GM18507 (cell line): Measurements from ENCODE around the gene PCAT7.

Source experiments
- DNase-seq: peaks from one replicate; pipeline ENCODE4 v3.0.0; 2011; ENCODE audit warnings: low read depth; ENCODE audit not compliant: insufficient read length; ENCODE audit errors: extremely low spot score
- FAIRE-seq: peaks from 2 replicates; lab custom pipeline; 2011; peaks lifted over from hg19 to GRCh38; lab: Jason Lieb, UNC

The PCAT7 gene

DNA sequence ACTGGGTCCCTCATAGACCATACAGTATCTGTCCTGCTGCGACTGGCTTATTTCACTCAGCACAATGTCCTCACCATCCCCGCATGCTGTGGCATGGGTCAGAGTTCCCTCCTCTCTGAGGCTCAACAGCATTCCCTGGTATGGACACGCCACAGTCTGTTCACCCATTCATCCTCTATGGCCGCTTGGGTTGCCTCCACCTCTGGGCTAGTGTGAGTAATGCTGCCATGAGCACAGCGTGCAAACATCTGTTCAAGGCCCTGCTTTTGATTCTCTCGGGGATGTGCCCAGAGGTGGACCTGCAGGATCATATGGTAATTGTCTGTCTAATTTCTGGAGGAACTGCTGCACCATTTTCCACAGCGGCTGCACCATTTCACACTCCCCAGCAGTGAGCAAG, 44.2 kb downstream of the PCAT7 start:
- no peak for FAIRE-seq

GRCh38 chr9:94600258-94600657, 45.4 kb downstream of the PCAT7 start:
- no peak for FAIRE-seq

More for the DNA sequence above, 44.2 kb downstream of the PCAT7 start:
- DNase-seq: no peak

GRCh38 chr9:94600715-94601114, 45.8 kb downstream of the PCAT7 start:
- no peak for DNase-seq
- no peak for FAIRE-seq

More at GRCh38 chr9:94600258-94600657, 45.4 kb downstream of the PCAT7 start:
- no peak for DNase-seq

DNA sequence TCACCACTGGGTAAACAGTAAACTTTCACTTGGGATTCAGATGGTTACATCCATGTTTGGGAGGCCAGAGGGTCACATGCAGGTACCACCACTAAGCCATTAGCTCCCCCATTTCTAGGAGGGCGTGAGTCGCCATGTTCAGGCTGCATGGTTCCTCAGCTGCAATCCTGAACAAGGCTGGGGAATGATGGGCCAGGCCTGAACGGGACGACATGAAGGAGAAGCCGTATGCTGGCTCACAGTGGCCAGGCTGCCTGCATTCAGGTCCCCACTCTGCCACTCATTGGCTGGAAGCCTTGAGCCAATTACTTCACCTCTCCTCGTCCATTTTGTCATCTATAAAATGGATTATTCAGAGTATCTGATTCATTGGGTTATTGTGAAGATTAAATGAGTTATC, 47.8 kb downstream of the PCAT7 start:
- FAIRE-seq: no peak
- DNase-seq: no peak

- DNase-seq (peak; percentile 60), FAIRE-seq (peak; percentile 75)
Measured at GRCh38 chr9:94603259-94604160, 48.6 kb downstream of the PCAT7 start.

- FAIRE-seq (no peak), DNase-seq (no peak)
Measured at GRCh38 chr9:94606646-94607422, 52.0 kb downstream of the PCAT7 start.

DNA sequence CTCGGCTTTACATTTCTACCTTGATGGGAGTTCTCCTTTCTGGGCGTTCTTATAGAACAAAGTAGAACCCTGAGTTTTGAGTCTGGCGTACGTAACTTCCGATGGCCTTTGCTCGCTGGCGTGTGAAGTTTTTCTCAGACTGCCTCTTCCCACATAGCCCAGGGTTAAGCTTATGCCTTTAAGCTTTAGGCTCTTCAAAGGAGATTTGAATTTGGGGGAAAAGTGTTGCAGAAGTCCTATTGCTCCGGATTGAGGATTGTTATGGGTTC, 52.5 kb downstream of the PCAT7 start:
- DNase-seq (no peak), FAIRE-seq (no peak)

GRCh38 chr9:94610181-94610606, 55.3 kb downstream of the PCAT7 start:
- DNase-seq (no peak), FAIRE-seq (no peak)

GRCh38 chr9:94611638-94612068, 56.8 kb downstream of the PCAT7 start:
- FAIRE-seq (no peak), DNase-seq (no peak)

DNA sequence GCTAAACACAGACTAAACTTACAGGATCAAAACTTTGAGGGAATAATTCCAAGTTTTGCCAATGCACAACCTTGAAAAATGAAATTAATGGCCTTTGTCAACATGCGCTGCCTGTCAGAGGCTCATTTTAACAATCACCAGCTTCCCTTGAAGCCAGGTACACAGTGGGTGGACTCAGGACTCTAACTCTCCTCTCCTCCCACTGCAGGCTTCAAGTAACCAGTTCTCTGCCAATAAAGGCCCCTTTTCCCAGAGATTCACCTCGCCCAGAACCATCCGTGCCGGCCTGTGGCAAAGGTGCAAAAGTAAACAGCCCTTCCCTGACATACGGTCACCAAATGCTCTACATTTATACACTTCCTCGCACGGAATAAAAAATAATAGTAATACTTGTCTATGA, 57.2 kb downstream of the PCAT7 start:
- FAIRE-seq: no peak

DNA sequence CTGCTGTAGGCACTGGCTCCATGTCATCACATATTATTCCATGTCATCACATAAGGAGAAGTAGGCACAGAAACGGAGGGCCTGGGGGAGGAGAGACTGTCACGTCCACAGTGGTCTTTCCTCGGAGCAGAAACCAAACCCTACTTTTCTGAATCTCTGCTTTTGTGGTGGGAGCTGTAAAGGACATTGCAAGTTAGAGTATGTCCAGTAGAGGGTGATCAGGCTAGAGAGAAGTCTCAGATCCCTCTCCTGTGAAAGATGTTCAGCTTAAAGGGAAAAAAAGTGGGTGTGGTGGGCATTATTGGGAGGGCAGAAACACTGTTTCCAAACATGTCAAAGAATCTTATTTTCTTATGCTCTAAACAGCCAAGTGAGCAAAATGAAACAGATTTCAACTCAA, 58.1 kb downstream of the PCAT7 start:
- DNase-seq (no peak), FAIRE-seq (no peak)

More for the DNA sequence above, 57.2 kb downstream of the PCAT7 start:
- DNase-seq: no peak

DNA sequence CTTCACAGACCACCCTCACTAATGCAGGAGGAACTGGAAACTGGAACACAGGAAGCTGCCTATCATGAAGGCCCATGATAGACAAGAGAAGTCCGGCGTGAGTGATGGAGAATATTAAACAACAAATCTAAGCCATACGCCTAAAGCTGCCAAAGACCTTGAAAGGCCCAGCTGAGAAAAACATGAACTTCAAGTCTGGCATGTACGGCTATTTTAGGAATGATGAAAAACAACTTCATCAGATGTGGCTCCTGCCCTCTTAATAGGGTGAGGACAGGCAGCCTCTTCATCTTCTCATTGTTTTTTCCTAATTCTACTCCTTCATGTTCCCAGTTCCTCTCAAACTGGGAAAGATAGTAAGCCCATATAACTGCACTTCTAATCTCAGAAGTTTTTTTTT, 64.1 kb downstream of the PCAT7 start:
- FAIRE-seq: no peak

More for the DNA sequence above, 64.1 kb downstream of the PCAT7 start:
- no peak for DNase-seq
